HepG2 (cell line): ENCODE measurements around the gene FAIM. TPM values are rescaled to one million over a fixed set of nuclear protein-coding genes. Genes with fewer than 3 reads are reported as not detected.
A peak's percentile ranks its signal among the peaks of the same experiment; 100 is the strongest.
"Not testable (repeated sequence)": the region's sequence is repeated elsewhere in the genome, so short reads cannot be mapped to it uniquely, and the experiment has no call there.

ENCODE experiments used
- ATAC-seq: fragments of 200-7000 bp; cut with Tn5 transposase; 3 replicates; pipeline ENCODE4 v1.9.1; 2020; ENCODE audit warnings: mild to moderate bottlenecking, moderate library complexity
- BruUV-seq: library from RNA; stranded (reverse); fragments of 400-500 nt; replicated peaks from 2 replicates; lab custom pipeline; 2021; lab: Mats Ljungman, UMichigan
- CTCF ChIA-PET: fragments of 300-600 bp; formaldehyde crosslinking; extraction: SDS; loops from one replicate; lab custom pipeline; 2021; ENCODE audit warnings: low total read pairs, inconsistent platforms, low intra/inter-chr PET ratio; lab: Yijun Ruan, JAX
- POLR2A ChIA-PET: fragments of 350-600 bp; sonication (Branson Sonifier 250); formaldehyde crosslinking; loops from one replicate; lab custom pipeline; 2020; ENCODE audit warnings: antibody characterized with exemption, inconsistent platforms; lab: Yijun Ruan, JAX
- DNase-seq: peaks from one replicate; pipeline ENCODE4 v3.0.0-alpha.2; 2015; ENCODE audit warnings: low spot score
- FAIRE-seq: peaks from 3 replicates; lab custom pipeline; 2011; peaks lifted over from hg19 to GRCh38; lab: Jason Lieb, UNC
- H2AFZ ChIP-seq: one replicate; pipeline ENCODE4 v1.6.1; 2011; ENCODE audit warnings: low read length, inconsistent platforms
- H3K27ac ChIP-seq: fragments of 300-600 bp; 3 replicates; pipeline ENCODE4 v1.8.0; 2011; ENCODE audit warnings: mixed run types, mild to moderate bottlenecking, mixed read lengths, low read length, inconsistent platforms; ENCODE audit not compliant: insufficient read depth; ENCODE audit errors: extremely low read length
- H3K27me3 ChIP-seq, 2 experiments: fragments of 200-600 bp in 1 of 2; 2 replicates in 1 of 2; 3 replicates in 1 of 2; pipeline versions ENCODE4 v1.6.0 to v1.8.0; 2011; ENCODE audit warnings: low read length in 2 of 2, mild to moderate bottlenecking in 2 of 2, moderate library complexity in 2 of 2, inconsistent platforms in 1 of 2; ENCODE audit not compliant: insufficient read depth in 2 of 2, control insufficient read depth in 1 of 2
- H3K36me3 ChIP-seq, 2 experiments: fragments of 200-600 bp in 1 of 2; replicated peaks in 1 of 2; 2 replicates in 1 of 2; 3 replicates in 1 of 2; pipeline versions ENCODE4 v1.5.1 to v1.8.0; 2011; ENCODE audit warnings: low read length in 2 of 2, inconsistent platforms in 1 of 2; ENCODE audit not compliant: insufficient read depth in 2 of 2, control insufficient read depth in 1 of 2
- H3K4me1 ChIP-seq: 2 replicates; pipeline ENCODE4 v1.5.1; 2012; ENCODE audit warnings: low read length, inconsistent platforms; ENCODE audit not compliant: insufficient read depth
- H3K4me2 ChIP-seq: 2 replicates; pipeline ENCODE4 v1.6.0; 2011; ENCODE audit warnings: low read depth, low read length, inconsistent platforms
- H3K4me3 ChIP-seq, 3 experiments: fragments of 200-600 bp in 1 of 3; sonication (generic), shearing (Covaris generic) in 1 of 3; replicated peaks in 1 of 3; 2 replicates each; pipeline ENCODE4 v1.5.1; 2011 to 2016; ENCODE audit warnings: low read length in 3 of 3, inconsistent platforms in 2 of 3, low read depth in 2 of 3, mild to moderate bottlenecking in 2 of 3, control low read depth in 1 of 3, mixed read lengths in 1 of 3; ENCODE audit not compliant: insufficient read depth in 1 of 3
- H3K79me2 ChIP-seq: one replicate; pipeline ENCODE4 v1.6.1; 2011; ENCODE audit warnings: low read length, inconsistent platforms; ENCODE audit not compliant: insufficient read depth
- H3K9ac ChIP-seq: 2 replicates; pipeline ENCODE4 v1.6.0; 2011; ENCODE audit warnings: mild to moderate bottlenecking, low read depth, low read length, inconsistent platforms; ENCODE audit not compliant: insufficient read depth
- H3K9me3 ChIP-seq: 2 replicates; pipeline ENCODE4 v1.5.1; 2012; ENCODE audit warnings: mild to moderate bottlenecking, low read length
- H4K20me1 ChIP-seq: 2 replicates; pipeline ENCODE4 v1.6.0; 2011; ENCODE audit warnings: inconsistent platforms, mild to moderate bottlenecking, low read length, moderate library complexity; ENCODE audit not compliant: insufficient read depth
- ARID5B ChIP-seq: IDR thresholded peaks from 2 replicates; pipeline ENCODE4 v1.4.0; 2020; ENCODE audit warnings: mild to moderate bottlenecking, missing genetic modification reagents
- ELF3 ChIP-seq: IDR thresholded peaks from 2 replicates; pipeline ENCODE4 v1.6.1; 2016; ENCODE audit warnings: missing genetic modification reagents, missing compliant biosample characterization
- KAT8 ChIP-seq: IDR thresholded peaks from 2 replicates; pipeline ENCODE4 v1.6.1; 2016; ENCODE audit warnings: missing genetic modification reagents, missing compliant biosample characterization
- ZFX ChIP-seq: sonication (generic); formaldehyde crosslinking; IDR thresholded peaks from 2 replicates; pipeline ENCODE4 v1.4.0; 2020; ENCODE audit warnings: mild to moderate bottlenecking, low read depth, missing genetic modification reagents, moderate library complexity
- WGBS: methylation state at CpG from one replicate; pipeline ENCODE4 v1.1.6; 2017; ENCODE audit warnings: low lambda C conversion rate; 5-methylcytosine and 5-hydroxymethylcytosine counted together
- in situ Hi-C: cut with HindIII; loops from 2 replicates; pipeline ENCODE4 v1.10.0; 2017; ENCODE audit warnings: low pct_unique_long_range_greater_than_20kb; ENCODE audit not compliant: extremely low pct_ligation_motif_present
- intact Hi-C: fragments of 100-400 bp; cut with micrococcal nuclease; formaldehyde crosslinking; loops from one replicate; pipeline ENCODE4 v1.10.0; 2022; ENCODE audit not compliant: unreplicated experiment
- polyA plus RNA-seq, 8 experiments: library from polyadenylated mRNA; depleted of rRNA in 3 of 8; stranded (reverse) in 7 of 8; unstranded in 1 of 8; fragments of >200 nt; fragmentation: Illumina TruSeq in 4 of 8; extraction: Trizol in 4 of 8; gene quantifications; 2 replicates each; pipeline versions ENCODE4 v1.2.1 to v1.2.3, GENCODE V29; 2011 to 2016; ENCODE audit warnings: low read depth in 4 of 8, missing spikeins in 1 of 8, mixed read lengths in 1 of 8; ENCODE audit not compliant: insufficient read depth in 1 of 8
- total RNA-seq, 5 experiments: library from RNA; depleted of rRNA; stranded (reverse); fragments of >200 nt; fragmentation: Illumina TruSeq; extraction: Trizol; gene quantifications; 2 replicates each; pipeline ENCODE4 v1.2.3, GENCODE V29; 2016; ENCODE audit warnings: low read depth in 1 of 5

Gene FAIM
- total and polyA plus RNA-seq, 2 of the 13 experiments (the other 11 are each of a cell fraction or from before 2014, with no cell fraction given), result 4.3 to 25.8 TPM

DNA sequence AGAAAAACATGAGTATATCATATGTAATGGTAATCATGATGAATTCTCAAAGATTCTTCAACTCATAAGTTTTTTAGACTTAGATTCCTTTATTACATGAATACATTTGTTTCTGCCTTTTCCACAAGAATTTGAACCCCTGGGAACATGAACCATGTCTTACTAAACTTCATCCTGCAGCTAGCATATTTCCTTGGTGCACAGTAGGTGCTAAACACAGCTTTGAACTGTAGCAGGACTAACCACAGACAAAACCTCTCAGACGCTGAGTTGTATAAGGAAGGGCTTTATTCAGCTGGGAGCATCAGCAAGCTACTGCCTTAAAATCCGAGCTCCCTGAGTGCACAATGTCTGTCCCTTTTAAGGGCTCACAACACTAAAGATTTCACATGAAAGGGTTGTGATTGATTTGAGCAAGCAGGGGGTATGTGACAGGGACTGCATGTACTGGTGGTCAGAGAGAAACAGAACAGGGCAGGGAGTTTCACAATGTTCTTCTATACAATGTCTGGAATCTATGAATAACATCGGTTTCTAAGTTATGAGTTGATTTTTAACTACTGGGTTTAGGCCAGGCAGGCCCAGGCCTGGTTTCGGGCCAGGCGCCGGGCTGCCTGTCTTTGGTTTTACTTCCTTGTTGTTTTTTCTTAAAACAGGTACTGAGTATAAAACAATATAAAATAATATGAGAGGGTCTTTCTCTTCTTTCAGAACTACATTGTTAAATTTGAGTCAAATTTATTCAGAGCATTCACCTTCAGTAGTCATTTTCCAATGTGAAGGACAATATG is 11.2 kb upstream of the FAIM start:
- intact Hi-C loops, H2AFZ ChIP-seq, H4K20me1 ChIP-seq, H3K9me3 ChIP-seq, FAIRE-seq, POLR2A ChIA-PET, H3K36me3 ChIP-seq, ATAC-seq, H3K27ac ChIP-seq, H3K79me2 ChIP-seq, H3K27me3 ChIP-seq, BruUV-seq: not testable (repeated sequence)
- in situ Hi-C loops, result loop anchor here (5.0 to 10.0 kb wide), 2 partner anchors 87 to 320 kb away; no protein-coding TSS in a partner anchor
- DNase-seq, result peak; percentile 7
- CTCF ChIA-PET, result interaction anchor here (0.6 to 0.7 kb wide), 2 partner anchors 104 to 374 kb away, joined by 3 to 4 read pairs; no protein-coding TSS in a partner anchor
- Histone ChIP-seq H3K9ac (peak overlapping the region; percentile 31; the same call in 1 of the 2 replicates), H3K4me3 (peak overlapping the region in 2 of 3 experiments; percentile 9 to 33; a peak in 2 of 6 replicates), H3K4me1 (peaks cover 27% of the 10 kb centered on the region), H3K4me2 (peak overlapping the region; percentile 53)
- peak; percentile 21; the same call in 1 of the 2 replicates for TF ChIP-seq ELF3 (CRISPR knock-in tag)
- 0 out of 2 replicates have a peak, but pooled peaks have one; percentile 11 for TF ChIP-seq ARID5B (CRISPR knock-in tag)
- TF ChIP-seq KAT8, result 0 out of 2 replicates have a peak, but pooled peaks have one; percentile 34
- TF ChIP-seq ZFX, result 0 out of 2 replicates have a peak, but pooled peaks have one; percentile 36
- WGBS, result 10% methylated on average over 6 of the region's 6 CpGs
